HG02884 (cell line): Measurements from ENCODE around the gene KCNK7.

ENCODE experiments used
- ATAC-seq: cut with Tn5 transposase; IDR thresholded peaks from one replicate; pipeline ENCODE4 v1.9.1; 2021; ENCODE audit warnings: mild to moderate bottlenecking, moderate library complexity; ENCODE audit not compliant: unreplicated experiment

Gene KCNK7

GRCh38 chr11:65627202-65627601 is 31.6 kb upstream of the KCNK7 start:
- no peak for ATAC-seq

GRCh38 chr11:65625628-65626342 is 30.2 kb upstream of the KCNK7 start:
- ATAC-seq = no peak

GRCh38 chr11:65624931-65625627 is 29.5 kb upstream of the KCNK7 start:
- ATAC-seq = no peak

DNA sequence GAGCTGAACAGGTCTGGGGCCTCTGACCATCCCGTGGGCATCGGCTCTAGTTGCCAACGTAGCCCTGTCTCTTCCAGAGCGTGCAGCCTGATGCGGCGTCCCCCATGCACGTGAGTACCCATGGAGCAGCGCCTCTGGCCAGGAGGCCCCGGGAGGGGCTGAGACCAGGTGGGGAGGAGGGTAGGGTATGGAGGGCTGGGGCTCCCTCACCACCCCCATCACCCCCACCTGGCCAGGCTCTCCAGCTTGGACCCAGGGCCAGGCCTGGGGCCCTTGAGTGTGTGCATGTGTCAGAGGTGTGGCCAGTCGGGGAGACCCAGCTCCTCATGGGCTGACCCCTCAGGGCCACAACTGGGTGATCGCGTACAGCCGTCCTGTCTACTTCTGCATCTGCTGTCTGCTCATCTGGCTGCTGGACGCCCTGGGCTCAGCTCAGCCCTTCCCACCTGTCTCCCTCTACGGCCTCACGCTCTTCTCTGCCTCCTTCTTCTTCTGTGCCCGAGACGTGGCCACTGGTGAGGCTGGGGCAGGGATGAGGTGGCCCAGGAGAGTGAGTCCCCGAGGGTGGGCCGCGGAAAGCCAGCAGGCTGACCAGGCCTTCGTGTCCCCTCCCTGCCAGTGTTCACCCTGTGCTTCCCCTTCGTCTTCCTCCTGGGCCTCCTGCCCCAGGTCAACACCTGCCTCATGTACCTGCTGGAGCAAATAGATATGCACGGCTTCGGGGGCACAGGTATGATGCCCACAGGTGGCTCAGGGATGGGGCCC is 28.4 kb upstream of the KCNK7 start:
- no peak for ATAC-seq

DNA sequence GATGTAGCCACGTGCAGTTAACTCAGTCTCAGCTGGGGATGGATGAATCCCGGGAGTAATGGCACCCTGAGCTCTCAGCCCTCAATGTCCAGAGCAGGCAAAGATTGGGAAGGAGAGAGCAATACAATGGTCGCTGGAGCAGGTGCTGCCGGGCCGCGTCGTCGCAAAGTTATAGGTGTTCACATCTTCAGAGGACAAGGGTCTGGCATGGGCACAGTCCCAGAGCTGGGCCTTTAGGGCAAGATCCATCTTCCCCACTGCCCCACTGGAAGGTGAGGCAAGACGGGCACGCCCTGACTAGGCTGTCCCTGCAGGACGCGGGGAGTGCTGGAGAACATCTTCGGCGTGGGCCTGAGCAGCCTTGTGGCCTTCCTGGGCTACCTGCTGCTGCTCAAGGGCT is 27.6 kb upstream of the KCNK7 start:
- no peak for ATAC-seq

DNA sequence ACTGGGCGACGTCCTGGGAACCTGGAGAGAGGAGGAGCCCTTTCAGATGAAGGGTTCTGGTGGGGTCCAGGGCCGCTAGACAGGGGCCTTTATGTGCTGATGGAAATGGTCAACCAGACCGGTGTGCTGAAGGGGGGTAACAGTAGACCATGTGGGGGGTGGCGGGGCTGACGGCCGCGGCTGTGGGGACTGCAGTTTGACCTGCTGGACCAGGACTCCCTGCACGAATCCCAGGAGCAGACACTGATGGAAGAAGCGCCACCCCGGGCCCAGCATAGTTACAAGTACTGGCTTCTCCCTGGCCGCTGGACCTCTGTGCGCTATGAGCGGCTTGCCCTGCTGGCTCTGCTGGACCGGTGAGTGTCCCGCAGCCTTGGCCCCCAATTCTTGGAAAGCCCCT is 26.4 kb upstream of the KCNK7 start:
- ATAC-seq = no peak

- no peak for ATAC-seq
Measured at GRCh38 chr11:65621460-65621859, 25.9 kb upstream of the KCNK7 start.

- no peak for ATAC-seq
Measured at GRCh38 chr11:65620666-65621065, 25.1 kb upstream of the KCNK7 start.

DNA sequence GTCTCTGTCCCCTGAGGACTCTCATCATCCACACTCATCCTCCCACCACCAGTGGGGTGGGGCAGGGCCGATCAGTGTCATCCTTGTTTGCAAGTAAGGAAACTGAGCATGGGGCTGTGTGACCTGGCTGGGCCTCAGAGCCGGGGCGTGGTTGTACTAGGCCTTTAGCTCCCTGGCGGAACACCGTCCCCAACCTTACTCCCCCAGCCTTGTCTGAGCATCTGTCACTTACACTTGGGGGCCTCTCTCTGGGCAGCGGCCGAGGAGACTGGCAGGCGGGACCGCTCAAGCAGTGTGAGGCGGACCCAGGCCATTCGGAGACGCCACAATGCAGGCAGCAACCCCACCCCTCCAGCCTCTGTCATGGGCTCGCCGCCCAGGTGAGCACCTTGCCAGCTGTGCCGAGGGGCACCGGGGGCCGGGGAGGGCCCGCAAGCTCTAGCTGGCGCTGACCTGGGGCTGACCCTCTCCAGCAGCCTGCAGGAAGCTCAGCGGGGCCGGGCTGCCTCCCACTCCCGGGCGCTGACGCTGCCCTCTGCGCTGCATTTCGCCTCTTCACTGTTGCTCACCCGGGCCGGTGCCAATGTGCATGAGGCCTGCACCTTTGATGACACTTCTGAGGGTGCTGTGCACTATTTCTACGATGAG is 23.8 kb upstream of the KCNK7 start:
- ATAC-seq = no peak

GRCh38 chr11:65618763-65619162 is 23.2 kb upstream of the KCNK7 start:
- ATAC-seq = no peak

DNA sequence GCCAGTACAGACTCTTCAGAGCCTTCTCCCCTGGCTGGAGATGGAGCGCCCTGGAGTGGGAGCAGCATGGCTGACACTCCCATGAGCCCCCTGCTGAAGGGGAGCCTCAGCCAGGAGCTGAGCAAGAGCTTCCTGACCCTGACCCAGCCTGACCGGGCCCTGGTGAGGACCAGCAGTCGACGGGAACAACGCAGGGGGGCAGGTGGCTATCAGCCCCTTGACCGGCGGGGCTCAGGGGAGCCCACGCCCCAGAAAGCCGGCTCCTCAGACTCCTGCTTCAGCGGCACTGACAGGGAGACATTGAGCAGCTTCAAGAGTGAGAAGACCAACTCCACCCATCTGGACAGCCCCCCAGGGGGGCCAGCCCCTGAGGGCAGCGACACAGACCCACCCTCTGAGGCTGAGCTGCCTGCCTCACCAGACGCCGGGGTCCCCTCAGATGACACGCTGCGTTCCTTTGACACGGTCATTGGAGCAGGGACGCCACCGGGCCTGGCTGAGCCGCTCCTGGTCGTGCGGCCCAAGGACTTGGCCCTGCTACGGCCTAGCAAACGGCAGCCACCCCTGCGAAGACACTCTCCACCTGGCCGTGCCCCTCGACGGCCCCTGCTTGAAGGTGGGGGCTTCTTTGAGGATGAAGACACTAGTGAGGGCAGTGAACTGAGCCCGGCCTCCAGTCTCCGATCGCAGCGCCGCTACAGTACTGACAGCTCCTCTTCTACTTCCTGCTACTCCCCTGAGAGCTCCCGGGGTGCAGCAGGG is 22.6 kb upstream of the KCNK7 start:
- ATAC-seq = no peak

DNA sequence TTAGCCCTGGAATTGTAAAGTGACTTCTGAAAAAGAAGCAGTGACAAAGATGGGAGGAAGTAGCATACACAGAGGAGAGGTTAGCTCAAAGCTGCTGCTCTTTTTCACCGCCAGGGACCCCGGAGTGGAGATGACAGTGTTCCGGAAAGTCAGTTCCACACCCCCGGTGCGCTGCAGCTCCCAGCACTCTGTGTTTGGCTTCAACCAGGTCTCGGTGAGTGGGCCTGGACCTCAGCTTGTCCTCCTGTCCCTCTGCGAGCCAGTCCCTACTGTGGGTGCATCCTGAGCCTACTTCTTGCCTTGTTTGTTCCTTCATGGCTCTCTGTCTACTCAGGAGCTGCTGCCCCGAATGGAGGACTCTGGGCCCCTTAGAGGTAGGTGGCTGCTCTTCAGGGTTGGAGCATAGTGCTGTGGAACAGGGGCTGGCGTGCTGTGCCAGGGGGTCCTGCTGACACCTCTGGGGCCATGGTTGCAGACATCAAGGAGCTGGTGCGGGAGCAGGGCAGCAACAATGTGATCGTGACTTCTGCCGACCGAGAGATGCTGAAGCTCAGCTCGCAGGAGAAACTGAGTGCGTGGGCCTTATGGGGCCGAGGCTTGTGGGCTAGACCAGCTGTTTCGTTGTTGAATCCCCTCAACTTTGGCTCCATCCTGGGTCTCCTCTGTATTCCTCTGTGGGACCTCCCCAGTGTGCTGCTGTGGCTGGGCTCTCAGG is 21.7 kb upstream of the KCNK7 start:
- no peak for ATAC-seq

DNA sequence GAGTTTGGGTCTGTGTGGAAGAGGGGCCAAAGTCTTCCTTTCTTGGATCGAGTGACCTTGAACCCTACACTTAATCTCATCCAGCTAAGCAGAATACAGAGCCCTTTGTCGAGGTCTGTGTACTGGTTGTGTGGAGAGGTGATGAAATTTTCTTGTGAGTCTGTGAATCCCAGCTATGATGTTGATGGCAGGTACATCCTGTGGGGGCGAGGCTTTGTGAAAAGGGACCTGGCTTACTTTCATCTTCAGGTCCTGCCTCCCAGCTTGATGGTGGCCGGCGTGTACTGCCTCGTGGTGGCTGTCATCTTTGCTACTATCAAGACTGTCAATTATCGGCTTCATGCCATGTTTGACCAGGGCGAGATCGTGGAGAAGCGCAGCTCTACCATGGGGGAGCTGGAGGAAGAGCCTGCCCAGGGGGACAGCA is 21.0 kb upstream of the KCNK7 start:
- ATAC-seq = no peak

DNA sequence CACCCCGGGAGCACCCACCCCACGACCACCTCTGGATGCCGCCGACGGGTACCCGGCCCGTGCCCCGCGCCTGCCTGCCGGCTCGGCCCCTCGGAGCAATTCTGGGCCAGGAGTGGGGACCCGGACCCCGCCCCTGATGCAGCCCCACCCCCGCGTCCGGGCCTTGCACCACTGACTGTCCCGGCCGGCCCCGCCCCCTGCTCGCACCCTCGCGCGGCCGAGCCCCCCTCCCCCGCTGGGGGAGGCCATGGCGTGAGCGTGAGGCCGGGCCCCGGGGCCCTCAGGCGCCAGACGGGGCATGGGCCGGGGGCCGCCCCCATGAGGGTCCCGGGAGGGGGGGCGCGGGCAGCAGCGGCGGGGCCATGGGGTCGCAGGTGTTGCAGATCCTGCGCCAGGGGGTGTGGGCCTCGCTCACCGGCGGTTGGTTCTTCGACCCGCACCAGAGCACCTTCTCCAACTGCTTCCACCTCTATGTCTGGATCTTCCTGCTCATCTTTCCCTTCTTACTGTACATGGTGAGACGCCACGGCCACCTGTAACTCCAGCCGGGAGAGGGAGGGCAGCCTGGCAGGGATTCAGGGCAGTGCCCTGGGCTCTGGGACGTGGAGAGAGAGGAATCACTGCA is 20.5 kb upstream of the KCNK7 start:
- ATAC-seq = no peak

- peak; percentile 79 for ATAC-seq
Measured at GRCh38 chr11:65615229-65615949, 19.8 kb upstream of the KCNK7 start, which contains the start of gene PCNX3. Gene PCNX3 (plus strand): TSS chr11:65615776. CDS start chr11:65616312, 536 bp downstream.

- no peak for ATAC-seq
Measured at GRCh38 chr11:65613091-65613928, 17.7 kb upstream of the KCNK7 start.

DNA sequence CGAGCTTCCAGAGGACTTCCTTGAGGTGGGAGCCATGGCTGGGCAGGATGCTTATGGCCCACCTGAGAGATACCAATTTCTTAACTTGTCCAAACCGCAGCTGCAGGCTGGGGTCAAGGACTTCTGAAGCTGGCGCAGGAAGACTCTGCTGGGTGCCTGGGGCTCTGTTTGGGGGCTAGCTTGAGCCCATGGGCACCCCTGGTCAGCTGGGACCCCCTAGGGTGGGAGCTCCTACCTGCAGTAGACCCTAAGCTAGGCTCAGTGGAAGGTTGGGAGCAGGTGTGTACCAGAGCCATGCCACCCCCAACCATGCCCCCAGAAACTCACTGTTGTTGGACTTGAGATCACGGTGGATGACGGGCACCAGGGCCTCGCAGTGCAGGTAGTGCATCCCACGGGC is 17.1 kb upstream of the KCNK7 start:
- ATAC-seq = no peak
